ENCODE measurements around the gene B3GNT9.
A peak's percentile ranks its signal among the peaks of the same experiment; 100 is the strongest.

The B3GNT9 gene

GRCh38 chr16:67150833-67151396 lies at the start of gene B3GNT9:
Gene B3GNT9 (minus strand): TSS chr16:67150998. CDS start chr16:67150485, 513 bp downstream.
- DNase-seq = no peak

GRCh38 chr16:67200491-67200890 lies 49.7 kb upstream of the B3GNT9 start:
- no peak for DNase-seq

DNA sequence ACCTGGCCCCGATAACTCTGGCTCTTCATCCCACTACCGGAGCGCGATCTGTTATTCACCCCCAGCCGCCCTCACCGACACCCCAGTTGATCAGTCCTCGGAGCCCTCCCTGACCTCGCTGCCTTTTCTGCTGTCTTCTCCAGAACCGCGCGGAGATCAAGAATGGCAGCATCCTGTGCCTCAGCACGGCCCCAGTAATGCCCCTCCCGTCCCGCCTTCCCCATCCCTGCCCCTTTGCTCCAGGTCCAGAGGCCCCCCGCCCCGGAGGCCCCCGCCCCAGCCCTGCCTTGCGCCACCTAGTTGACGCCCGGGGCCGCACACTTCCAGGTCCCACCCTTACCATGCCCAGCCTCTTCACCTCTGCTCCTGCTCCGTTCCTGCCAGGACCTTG lies 49.0 kb upstream of the B3GNT9 start:
- DNase-seq = no peak

GRCh38 chr16:67199011-67199807 lies 48.4 kb upstream of the B3GNT9 start, which contains the start of gene ELMO3:
Gene ELMO3 (plus strand): TSS chr16:67199131. CDS start chr16:67199327, 196 bp downstream.
- peak; percentile 43 for DNase-seq

DNA sequence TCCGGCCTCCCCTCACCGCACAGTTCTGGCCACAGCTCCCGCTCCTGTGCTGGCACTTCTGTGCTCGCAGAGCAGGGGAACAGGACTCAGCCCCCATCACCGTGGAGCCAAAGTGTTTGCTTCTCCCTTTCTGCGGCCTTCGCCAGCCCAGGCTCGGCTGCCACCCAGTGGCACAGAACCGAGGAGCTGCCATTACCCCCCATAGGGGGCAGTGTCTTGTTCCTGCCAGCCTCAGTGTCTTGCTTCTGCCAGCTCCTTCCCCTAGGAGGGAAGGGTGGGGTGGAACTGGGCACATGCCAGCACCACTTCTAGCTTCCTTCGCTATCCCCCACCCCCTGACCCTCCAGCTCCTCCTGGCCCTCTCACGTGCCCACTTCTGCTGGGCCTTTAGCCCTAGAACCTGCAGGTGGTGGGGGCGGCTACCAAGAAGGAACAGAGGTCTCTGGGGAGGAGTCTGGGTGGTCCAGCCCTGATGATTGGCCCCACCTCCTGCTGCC lies 47.5 kb upstream of the B3GNT9 start:
- DNase-seq = peak; percentile 36

DNA sequence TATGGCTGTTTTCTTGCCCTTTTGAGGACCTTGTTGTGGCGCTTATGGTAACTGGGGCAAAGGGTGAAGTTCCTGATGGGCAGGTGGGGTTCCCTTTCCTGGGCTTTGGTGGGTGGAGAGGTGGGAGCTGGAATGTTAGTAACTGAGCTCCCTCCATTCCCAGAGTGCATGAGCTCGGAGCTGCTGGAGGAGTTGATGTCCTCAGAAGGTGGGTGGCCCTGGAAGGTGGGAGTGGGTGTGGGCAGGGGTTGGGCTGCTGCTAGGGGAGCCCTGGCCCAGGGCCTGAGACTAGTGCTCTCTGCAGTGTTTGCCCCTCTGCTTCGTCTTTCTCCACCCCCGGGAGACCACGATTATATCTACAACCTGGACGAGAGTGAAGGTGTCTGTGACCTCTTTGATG lies 46.9 kb upstream of the B3GNT9 start:
- DNase-seq = no peak

DNA sequence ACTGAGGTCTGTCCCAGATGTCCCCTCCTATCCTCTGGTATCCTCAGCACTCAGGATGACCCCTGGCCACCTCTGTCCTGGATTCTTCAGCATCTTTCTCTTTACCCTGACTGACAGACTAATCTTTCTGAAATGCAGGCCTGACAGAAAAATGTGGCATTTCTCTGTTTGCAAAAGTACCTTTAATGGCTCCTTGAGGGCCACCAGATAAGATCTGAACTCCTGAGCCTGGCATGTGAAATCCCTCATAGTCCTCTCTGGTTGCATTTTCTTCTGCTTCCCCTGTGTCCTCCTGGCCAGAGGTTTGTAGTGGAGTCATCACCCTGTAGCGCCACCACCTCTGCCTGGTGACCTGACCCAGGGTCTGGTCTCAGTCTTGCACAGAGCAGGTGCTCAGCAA lies 46.1 kb upstream of the B3GNT9 start:
- DNase-seq = no peak

- no peak for DNase-seq
These were observed 44.9 kb upstream of the B3GNT9 start for GRCh38 chr16:67195676-67196075.

DNA sequence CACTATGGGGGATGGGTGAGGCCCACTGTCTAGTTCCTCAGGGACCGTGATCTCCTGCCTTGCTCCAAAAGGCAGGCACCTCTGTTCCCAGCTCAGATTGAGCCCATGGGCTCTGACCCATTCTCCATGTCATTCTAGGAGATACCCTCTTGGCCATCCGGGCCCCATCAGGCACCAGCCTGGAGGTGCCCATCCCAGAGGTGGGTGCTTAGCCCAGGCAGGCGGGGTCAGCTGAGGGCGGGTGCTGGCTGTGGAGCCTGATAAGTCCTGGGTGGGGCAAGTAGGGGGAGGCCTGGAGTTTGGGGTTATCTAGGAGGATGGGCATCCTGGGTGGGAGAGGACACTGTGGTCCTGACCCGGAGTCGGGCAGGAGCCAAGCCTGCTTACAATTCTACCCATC lies 43.5 kb upstream of the B3GNT9 start:
- no peak for DNase-seq

DNA sequence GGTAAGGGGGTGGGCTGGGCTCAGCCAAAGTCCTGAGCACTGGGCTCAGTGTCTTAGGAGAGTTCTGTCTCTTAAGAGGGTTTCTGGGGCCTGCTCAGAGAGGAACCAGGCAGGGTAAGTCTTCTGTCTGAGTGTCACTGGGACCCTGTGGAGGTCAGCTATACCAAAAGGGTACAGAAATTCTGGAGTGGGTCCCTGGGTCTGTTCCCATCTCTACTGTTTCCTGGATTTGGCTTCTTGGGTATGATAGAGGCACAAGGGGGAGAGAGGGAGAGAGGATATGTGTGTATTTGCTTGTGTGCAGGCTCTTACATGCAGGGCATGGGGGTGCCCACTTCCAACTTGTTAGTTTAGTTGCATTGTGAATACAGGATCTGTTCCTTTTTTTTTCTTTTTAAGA lies 42.7 kb upstream of the B3GNT9 start:
- DNase-seq = no peak

- no peak for DNase-seq
These were observed 42.1 kb upstream of the B3GNT9 start for GRCh38 chr16:67192781-67193361.

DNA sequence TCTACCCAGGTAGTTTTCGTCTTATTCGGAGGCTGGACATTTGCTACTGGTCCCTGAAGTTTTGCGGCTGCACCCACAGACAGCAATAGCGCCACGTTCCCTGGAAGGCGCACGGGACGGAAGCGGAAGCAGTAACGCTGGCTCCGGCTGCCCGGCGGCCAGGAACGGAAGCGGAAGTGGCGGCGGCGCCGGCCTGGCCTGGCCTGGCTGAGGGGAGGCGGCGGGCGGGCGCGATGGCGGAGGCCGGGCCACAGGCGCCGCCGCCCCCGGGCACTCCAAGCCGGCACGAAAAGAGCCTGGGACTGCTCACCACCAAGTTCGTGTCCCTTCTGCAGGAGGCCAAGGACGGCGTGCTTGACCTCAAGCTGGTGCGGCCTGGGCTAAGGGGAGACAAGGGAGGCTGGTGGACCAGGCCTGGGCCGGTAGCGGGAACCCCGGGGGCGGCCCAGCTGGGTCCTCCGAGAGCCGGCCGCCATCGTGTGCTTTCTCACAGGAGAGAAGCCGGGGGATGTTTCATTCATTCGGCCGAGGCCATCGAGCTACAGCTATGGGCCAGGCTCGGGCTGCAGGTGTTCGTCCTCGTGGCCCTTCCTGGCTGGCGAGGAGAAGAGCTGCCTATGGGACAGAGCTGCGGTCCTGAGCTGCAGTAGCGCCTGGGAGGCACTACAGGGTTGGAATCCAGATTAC lies 41.3 kb upstream of the B3GNT9 start, which contains the start of gene E2F4:
TSS of gene E2F4 (plus strand) at position 161 of the 687 bp plus-strand sequence. CDS start at position 234, 73 bp downstream.
- peak; percentile 60 for DNase-seq

GRCh38 chr16:67191411-67191994 lies 40.7 kb upstream of the B3GNT9 start:
- no peak for DNase-seq

DNA sequence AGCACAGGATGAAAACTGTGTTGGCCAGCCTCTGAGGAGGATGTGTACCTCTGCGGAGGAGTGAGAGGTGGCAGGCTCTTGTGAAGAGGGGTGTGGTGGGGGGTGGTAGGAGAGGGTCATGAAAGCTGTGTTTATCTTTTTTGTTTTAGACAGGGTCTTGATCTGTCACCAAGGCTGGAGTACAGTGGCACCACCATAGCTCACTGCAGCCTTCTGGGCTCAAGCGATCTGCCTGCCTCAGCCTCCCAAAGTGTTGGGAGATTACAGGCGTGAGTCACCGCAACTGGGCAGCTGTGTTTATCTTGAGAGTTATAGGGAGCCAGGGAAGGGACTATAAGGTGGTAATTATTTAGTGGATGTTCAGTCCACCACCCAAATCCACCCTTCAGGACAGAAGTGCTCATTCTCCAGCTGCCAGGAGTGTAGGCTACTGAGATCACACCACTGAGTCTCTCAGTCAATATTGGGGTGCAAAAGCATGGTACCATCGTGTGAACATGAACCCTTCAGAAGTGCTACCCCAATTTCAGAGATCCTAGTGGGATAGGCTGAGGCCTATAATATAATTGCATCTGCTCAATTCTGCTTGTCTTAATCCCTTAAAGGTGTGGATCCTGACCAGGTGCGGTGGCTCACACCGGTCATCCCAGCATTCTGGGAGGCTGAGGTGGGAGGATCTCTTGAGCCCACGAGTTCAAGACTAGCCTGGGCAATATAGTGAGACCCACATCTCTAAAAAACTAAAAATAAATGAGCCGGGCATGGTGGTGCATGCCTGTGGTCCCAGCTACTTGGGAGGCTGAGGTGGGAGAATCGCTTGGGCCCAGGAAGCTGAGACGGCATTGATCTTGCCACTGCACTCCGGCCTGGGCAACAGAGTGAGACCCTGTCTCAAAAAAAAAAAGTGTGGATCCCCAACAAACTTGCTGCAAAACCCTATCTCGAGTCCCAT lies 39.9 kb upstream of the B3GNT9 start:
- DNase-seq = no peak

GRCh38 chr16:67190041-67190440 lies 39.2 kb upstream of the B3GNT9 start, which contains the start of gene EXOC3L1:
Gene EXOC3L1 (minus strand): TSS chr16:67190136. CDS start chr16:67189676, 460 bp downstream.
- DNase-seq = no peak

GRCh38 chr16:67188798-67189197 lies 38.0 kb upstream of the B3GNT9 start:
- no peak for DNase-seq

GRCh38 chr16:67188323-67188722 lies 37.5 kb upstream of the B3GNT9 start:
- DNase-seq = no peak

- no peak for DNase-seq
These were observed 36.5 kb upstream of the B3GNT9 start for GRCh38 chr16:67187175-67187890.

- no peak for DNase-seq
These were observed 35.8 kb upstream of the B3GNT9 start for GRCh38 chr16:67186550-67186950.

DNA sequence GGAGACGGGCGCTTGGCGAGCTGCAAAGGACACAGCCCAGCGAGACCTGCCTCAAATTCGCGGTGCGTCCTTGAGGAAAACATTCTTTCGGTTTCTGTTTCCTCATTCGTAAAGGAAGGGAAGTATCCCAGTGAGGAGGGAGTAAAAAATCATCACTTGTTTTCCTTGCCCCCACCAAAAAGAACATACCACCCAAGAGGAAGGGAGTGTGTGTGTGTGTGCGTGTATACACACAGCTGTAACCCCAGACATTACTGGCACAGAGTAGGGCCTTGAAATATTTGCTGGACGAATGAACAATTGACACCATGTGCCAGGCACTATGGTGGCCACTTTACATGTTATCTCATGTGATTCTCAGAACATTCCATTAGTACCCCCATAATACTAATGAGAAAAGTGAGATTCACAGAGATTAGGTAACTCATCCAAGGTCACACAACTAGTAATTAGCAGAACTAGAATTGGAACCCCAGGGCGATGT lies 34.9 kb upstream of the B3GNT9 start:
- no peak for DNase-seq
